Activated CD4-positive, alpha-beta T cell treated with anti-CD3 and anti-CD28 coated beads, Interleukin-2, amount 50 U/mL, for 16 hours (primary cell): ENCODE results near the gene GBGT1.

Source experiments
- DNase-seq: peaks from one replicate; pipeline ENCODE4 v3.0.0-alpha.2; 2020

Gene GBGT1

GRCh38 chr9:133122935-133123611, 40.6 kb downstream of the GBGT1 start:
- no peak for DNase-seq

- DNase-seq, result no peak
These were observed 41.1 kb downstream of the GBGT1 start for GRCh38 chr9:133122605-133122934.

- DNase-seq, result no peak
These were observed 41.7 kb downstream of the GBGT1 start for GRCh38 chr9:133121915-133122550.

- peak; percentile 90 for DNase-seq
These were observed 42.4 kb downstream of the GBGT1 start, which contains the start of gene RALGDS for GRCh38 chr9:133121198-133121914. TSS of gene RALGDS (minus strand) at chr9:133121240. CDS start at chr9:133121154, 86 bp downstream.

- no peak for DNase-seq
These were observed 43.1 kb downstream of the GBGT1 start for GRCh38 chr9:133120501-133121197.

GRCh38 chr9:133119846-133120500, 43.7 kb downstream of the GBGT1 start:
- DNase-seq, result no peak

- DNase-seq, result no peak
These were observed 44.4 kb downstream of the GBGT1 start for GRCh38 chr9:133119103-133119845.

GRCh38 chr9:133118568-133118967, 45.1 kb downstream of the GBGT1 start:
- no peak for DNase-seq

GRCh38 chr9:133118179-133118520, 45.6 kb downstream of the GBGT1 start:
- no peak for DNase-seq

GRCh38 chr9:133117271-133118178, 46.2 kb downstream of the GBGT1 start:
- no peak for DNase-seq

GRCh38 chr9:133116346-133117231, 47.1 kb downstream of the GBGT1 start:
- no peak for DNase-seq

- peak; percentile 87 for DNase-seq
These were observed 47.9 kb downstream of the GBGT1 start for GRCh38 chr9:133115604-133116345.

GRCh38 chr9:133114886-133115603, 48.7 kb downstream of the GBGT1 start:
- no peak for DNase-seq

- no peak for DNase-seq
These were observed 49.5 kb downstream of the GBGT1 start for GRCh38 chr9:133113949-133114885.

- peak; percentile 45 for DNase-seq
These were observed 50.4 kb downstream of the GBGT1 start for GRCh38 chr9:133113163-133113948.

GRCh38 chr9:133112663-133113026, 51.1 kb downstream of the GBGT1 start:
- DNase-seq, result peak; percentile 60
